Naive B cell (primary cell): ENCODE measurements around the gene PRKCA. TPM values are rescaled to one million over a fixed set of nuclear protein-coding genes. Genes with fewer than 3 reads are reported as not detected.

ENCODE experiments used
- ATAC-seq, 2 donors: fragments of 150-1000 bp; cut with Tn5 transposase; 2 replicates each; pipeline ENCODE4 v1.10.0; 2021; ENCODE audit warnings: low read depth in 2 of 2, mild to moderate bottlenecking in 2 of 2, moderate library complexity in 2 of 2
- DNase-seq: peaks from one replicate; pipeline ENCODE4 v3.0.0; 2022
- H3K27ac Mint-ChIP-seq, 6 donors: one replicate each; pipeline ENCODE4 v1.8.0; 2020 to 2022; ENCODE audit warnings: mild to moderate bottlenecking in 6 of 6, mixed read lengths in 6 of 6, moderate library complexity in 5 of 6, inconsistent platforms in 2 of 6
- H3K27me3 Mint-ChIP-seq, 3 donors: one replicate each; pipeline ENCODE4 v1.8.0; 2021 to 2022; ENCODE audit warnings: mixed read lengths in 3 of 3, mild to moderate bottlenecking in 1 of 3
- H3K36me3 Mint-ChIP-seq, 2 donors: one replicate each; pipeline ENCODE4 v1.8.0; 2020 to 2022; ENCODE audit warnings: mixed read lengths in 2 of 2, inconsistent platforms in 1 of 2, mild to moderate bottlenecking in 1 of 2
- H3K4me1 Mint-ChIP-seq, 3 donors: one replicate each; pipeline ENCODE4 v1.8.0; 2020 to 2022; ENCODE audit warnings: mixed read lengths in 3 of 3, inconsistent platforms in 1 of 3, mild to moderate bottlenecking in 1 of 3, moderate library complexity in 1 of 3
- H3K4me3 Mint-ChIP-seq, 8 donors: one replicate each; pipeline ENCODE4 v1.8.0; 2020 to 2022; ENCODE audit warnings: mild to moderate bottlenecking in 8 of 8, mixed read lengths in 8 of 8, moderate library complexity in 8 of 8, inconsistent platforms in 2 of 8
- H3K9me3 Mint-ChIP-seq, 7 donors: one replicate each; pipeline ENCODE4 v1.8.0; 2020 to 2022; ENCODE audit warnings: mixed read lengths in 7 of 7, mild to moderate bottlenecking in 5 of 7, inconsistent platforms in 2 of 7, moderate library complexity in 1 of 7
- polyA plus RNA-seq, 6 donors: library from polyadenylated mRNA; unstranded; fragments of 300-500 nt; fragmentation: Illumina TruSeq; gene quantifications; one replicate each; pipeline ENCODE4 v1.2.3, GENCODE V29; 2021; ENCODE audit warnings: low read depth in 6 of 6

PRKCA gene
- polyA plus RNA-seq, 6 donors from 2014 or later, result 0.03 to 0.06 TPM; not detected in 4

DNA sequence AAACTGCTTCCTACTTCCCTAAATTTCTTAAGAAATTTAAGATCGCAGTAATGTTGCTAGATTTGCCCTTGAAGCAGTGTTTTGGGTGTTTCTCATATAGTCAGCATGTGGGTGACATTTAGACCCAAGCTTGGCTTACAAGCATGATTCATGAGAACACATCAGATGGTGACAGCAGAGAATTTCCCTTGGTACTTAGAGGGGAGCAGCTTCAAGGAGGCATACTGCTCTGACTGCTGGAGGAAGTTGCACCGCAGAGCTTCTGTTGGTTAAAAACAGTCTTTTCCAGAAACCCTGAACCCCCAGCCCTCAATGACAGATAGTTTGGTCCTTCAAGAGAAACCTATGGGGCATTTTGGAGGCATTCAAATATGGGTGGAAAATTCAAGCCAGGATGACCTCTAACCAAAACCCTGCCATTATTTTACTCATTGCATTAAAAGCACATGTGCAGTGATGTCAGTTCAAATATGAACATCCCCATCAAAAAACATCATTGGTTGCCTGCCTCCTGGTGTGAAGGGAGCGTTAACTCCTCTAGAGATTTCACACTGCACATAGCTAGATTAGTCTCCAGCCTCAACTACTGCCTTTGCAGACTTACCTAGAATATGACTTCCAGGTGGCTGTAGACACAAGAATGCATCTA, 331.0 kb downstream of the PRKCA start:
- no peak for ATAC-seq
- peaks cover 0 to 18% (median 12%) of the 10 kb centered on the region in 3 donors for H3K27me3 Mint-ChIP-seq
- H3K4me1 Mint-ChIP-seq, result no peaks in the 10 kb centered on the region
- H3K4me3 Mint-ChIP-seq, result no peak overlapping the region
- no peak overlapping the region for H3K27ac Mint-ChIP-seq
- no peaks in the 10 kb centered on the region for H3K36me3 Mint-ChIP-seq
- DNase-seq, result no peak
- H3K9me3 Mint-ChIP-seq, result no peaks in the 10 kb centered on the region

DNA sequence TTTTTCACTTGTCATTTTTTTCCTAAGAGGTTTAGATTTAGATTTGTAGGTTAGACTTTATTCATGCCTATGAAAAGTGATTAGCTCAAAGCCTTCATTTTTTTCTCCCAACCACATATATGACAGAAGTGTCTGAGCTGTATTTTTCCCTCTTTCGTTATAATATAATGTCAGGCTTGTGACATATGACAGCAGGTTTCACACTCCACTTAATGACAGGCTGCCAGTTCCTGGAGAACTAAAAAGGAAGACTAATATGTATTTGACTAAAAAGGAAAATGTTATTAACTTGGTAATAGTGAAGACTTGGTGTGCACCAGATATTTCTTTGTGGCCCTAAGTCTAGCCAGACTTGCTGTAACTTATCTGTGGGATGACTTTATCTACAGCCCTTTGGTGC, 331.8 kb downstream of the PRKCA start:
- Mint-ChIP-seq H3K27me3 (peaks cover 0 to 18% (median 9%) of the 10 kb centered on the region in 3 donors), H3K9me3 (no peaks in the 10 kb centered on the region), H3K36me3 (no peaks in the 10 kb centered on the region), H3K4me1 (no peaks in the 10 kb centered on the region), H3K4me3 (no peak overlapping the region), H3K27ac (no peak overlapping the region)
- DNase-seq, result no peak
- no peak for ATAC-seq

DNA sequence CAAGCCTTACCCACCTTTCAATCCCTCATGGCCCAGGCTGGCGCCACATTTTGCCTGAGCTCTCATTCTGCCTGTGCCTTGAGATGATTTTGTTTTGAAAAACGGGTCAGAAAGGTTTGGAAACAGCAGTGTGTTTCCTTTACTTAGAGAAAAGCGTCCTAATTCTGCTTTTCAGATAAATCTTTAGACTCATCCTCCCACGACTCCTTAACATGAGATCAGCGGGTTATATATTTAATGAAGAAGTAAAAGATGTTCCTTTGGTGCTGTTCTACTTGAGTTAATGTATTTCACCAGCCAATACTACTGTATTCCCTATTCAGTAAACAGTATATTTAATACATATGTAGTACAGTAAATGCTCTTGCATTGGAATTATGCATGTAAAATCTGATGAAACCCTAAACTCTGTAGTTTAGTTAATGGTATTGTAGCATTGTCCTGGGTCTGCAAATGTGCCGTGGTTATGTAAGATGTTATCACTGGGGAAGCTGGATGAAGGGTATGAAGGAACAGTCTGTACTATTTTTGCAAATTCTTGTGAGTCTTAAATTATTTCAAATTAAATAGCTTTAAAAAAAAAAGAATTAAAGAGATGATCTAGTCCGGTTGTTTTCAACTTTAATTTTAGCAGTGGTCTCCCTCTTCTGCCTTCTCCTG, 333.1 kb downstream of the PRKCA start:
- Mint-ChIP-seq H3K27ac (no peak overlapping the region), H3K4me3 (no peak overlapping the region), H3K4me1 (no peaks in the 10 kb centered on the region), H3K27me3 (peaks cover 0 to 18% (median 4%) of the 10 kb centered on the region in 3 donors), H3K36me3 (no peaks in the 10 kb centered on the region), H3K9me3 (peaks cover 0 to 2% (median 0%) of the 10 kb centered on the region in 7 donors)
- ATAC-seq, result no peak
- DNase-seq, result no peak

DNA sequence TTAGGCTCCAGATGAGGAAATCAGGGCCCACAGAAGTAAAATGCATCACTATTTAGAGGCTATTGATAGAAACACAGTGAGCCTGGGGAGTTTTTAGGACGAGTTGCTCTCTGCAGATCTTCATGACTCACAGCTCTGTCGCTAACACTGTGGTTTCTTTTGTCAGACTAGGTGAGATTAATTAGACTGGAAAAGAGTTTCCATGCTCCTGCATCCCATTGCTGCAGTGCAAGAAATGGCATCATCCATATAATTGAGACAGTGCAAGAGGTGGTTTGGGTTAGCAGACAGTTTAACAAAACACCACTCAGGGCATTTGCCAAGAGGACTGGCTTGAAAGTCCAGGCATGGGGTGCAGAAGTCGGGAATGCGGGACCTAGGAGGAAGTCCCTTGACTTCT, 333.7 kb downstream of the PRKCA start:
- H3K4me1 Mint-ChIP-seq, result no peaks in the 10 kb centered on the region

DNA sequence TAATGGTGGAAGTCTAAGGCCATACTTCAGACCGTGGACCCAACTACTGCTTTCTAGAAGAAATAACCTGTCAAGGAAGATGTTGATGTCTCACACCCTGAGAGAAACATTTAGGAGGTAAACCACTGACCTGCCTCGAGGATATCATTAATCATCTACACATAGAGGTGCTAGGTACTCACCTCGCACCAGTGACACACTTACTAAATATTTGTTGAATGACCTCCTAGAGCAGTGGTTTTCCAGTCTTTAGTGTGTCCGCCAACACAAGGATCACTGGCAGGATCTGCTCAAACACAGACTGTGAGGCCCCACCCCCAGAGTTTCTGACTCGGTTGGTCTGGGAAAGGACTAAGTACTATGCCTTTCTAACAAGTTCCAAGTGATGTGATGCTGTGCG, 335.1 kb downstream of the PRKCA start:
- ATAC-seq, result no peak
- no peak overlapping the region for H3K27ac Mint-ChIP-seq
- peaks cover 0 to 2% (median 0%) of the 10 kb centered on the region in 7 donors for H3K9me3 Mint-ChIP-seq
- peaks cover 0 to 18% (median 4%) of the 10 kb centered on the region in 3 donors for H3K27me3 Mint-ChIP-seq
- H3K4me1 Mint-ChIP-seq, result no peaks in the 10 kb centered on the region
- DNase-seq, result no peak
- no peak overlapping the region for H3K4me3 Mint-ChIP-seq
- H3K36me3 Mint-ChIP-seq, result no peaks in the 10 kb centered on the region

More for the DNA sequence above, 333.7 kb downstream of the PRKCA start:
- no peaks in the 10 kb centered on the region for H3K36me3 Mint-ChIP-seq
- ATAC-seq (no peak), DNase-seq (no peak)
- peaks cover 0 to 2% (median 0%) of the 10 kb centered on the region in 7 donors for H3K9me3 Mint-ChIP-seq
- H3K27me3 Mint-ChIP-seq, result peaks cover 0 to 18% (median 4%) of the 10 kb centered on the region in 3 donors
- no peak overlapping the region for H3K4me3 Mint-ChIP-seq
- H3K27ac Mint-ChIP-seq, result no peak overlapping the region

DNA sequence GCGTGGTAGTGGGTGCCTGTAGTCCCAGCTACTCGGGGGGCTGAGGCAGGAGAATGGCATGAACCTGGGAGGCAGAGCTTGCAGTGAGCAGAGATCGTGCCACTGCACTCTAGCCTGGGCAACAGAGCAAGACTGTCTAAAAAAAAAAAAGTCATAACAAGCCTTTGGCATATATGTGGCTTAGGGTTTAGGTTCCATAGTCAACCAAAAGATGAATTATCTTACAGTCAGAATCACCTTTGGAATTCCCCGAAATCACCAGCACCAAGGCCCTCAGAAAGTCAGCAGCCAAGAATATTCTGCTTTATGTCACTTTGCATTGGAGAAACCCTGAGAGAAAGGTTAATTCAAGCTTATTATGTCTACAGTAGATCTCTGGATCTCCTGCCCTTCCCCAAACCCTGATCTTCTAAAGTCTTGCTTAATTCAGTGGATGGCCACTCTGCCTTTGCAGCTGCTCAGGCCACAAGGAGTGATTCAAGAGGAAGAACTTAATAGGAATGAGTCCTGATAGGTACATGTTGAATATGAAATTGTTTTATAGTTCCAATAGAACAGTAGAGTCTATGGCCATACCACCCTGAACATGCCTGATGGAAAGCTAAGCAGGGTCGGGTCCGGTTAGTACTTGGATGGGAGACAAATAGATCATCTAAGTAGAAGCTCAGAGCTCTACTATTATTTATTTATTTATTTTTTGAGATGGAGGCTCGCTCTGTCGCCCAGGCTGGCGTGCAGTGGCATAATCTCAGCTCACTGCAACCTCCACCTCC, 336.5 kb downstream of the PRKCA start:
- DNase-seq, result no peak
- Mint-ChIP-seq H3K27me3 (peaks cover 0 to 18% (median 4%) of the 10 kb centered on the region in 3 donors), H3K4me3 (no peak overlapping the region), H3K4me1 (no peaks in the 10 kb centered on the region), H3K27ac (peak overlapping the region in 1 of 6 donors; percentile 10), H3K9me3 (peaks cover 0 to 2% (median 0%) of the 10 kb centered on the region in 7 donors), H3K36me3 (no peaks in the 10 kb centered on the region)
- ATAC-seq, result no peak

DNA sequence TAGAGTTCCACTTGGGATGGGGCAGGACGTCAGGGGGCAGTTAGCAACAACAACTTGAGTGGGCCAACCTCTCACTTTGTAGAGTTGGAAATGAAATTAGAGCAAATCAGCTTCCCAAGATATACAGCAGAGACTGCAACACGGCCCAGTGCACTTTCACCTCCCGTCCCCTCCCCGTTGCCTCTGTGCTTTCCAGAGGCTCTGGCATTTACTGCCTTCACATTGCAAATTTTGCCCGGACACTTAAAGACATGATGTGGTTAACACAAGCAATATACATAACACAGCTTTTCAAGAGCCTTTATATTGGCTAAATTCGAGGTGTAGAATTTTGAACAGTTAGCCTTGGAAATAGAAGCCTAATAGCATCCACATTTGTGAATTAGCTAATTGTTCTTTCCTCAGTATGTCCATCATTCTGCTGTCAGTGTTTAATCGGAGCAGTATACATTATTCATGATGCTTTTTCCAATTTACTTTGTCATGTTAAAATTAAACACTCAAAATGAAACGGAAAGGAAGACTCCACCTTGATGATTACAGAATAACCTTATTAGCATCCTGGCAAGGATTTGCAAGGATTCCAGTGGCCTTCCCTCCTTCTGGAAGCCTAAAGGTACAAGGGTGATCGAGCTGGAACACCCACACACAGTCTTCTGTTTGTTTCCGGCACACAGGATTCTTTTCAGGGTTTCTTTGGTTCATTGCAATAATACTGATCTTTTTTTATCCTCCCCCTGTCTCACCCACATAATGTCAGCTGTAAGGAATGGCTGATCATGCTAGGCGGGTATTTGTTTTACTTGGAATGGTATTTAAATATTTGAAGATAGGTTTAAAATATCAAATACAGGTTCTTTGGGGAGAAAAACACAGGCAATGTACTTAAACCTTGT, 341.6 kb downstream of the PRKCA start:
- Mint-ChIP-seq H3K27ac (no peak overlapping the region), H3K27me3 (no peaks in the 10 kb centered on the region), H3K4me1 (no peaks in the 10 kb centered on the region), H3K36me3 (no peaks in the 10 kb centered on the region), H3K9me3 (peaks cover 0 to 2% (median 0%) of the 10 kb centered on the region in 7 donors), H3K4me3 (no peak overlapping the region)
- no peak for ATAC-seq
- no peak for DNase-seq

DNA sequence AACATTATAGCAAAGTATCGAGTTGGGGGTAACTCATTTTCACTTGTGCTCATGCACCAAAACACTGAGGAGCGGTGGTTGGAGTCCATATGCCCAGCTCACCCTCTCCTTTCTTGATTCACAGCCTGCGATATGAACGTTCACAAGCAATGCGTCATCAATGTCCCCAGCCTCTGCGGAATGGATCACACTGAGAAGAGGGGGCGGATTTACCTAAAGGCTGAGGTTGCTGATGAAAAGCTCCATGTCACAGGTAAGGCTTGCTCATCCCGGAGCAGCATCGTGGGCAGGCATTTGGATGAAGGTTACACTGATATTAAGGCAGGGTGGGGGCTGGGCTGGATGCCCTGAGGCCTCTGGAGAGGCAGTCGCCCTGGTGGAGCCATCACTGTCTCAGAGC, 342.8 kb downstream of the PRKCA start:
- Mint-ChIP-seq H3K27ac (peak overlapping the region in 1 of 6 donors; percentile 10), H3K36me3 (no peaks in the 10 kb centered on the region)

DNA sequence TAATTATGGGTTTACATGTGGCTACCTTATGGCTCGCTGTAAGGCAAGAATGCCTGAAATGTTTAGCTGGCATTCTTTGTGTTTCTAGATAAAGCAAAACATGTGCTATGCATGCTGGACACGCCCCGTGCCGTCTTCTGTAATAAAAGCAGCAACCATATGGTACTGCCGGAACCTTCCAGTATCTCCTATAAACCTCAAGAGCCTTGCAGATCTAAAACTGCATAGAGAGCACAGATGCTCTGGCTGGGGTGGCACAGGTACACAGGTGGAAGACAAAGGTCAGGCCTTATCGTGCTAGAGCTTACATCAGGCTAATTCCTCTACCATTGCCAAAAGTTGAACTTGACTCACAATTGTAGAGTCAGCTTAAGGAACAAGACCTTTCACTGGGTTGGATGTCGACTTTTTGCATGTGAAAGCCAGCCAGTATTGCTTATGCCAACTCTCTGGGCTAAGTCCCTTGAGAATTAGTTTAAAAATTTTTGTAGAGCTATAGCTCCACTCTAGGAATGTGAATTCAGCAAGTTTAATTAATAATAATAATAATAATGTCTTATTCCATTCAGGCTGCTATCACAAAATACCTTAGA, 345.1 kb downstream of the PRKCA start:
- no peaks in the 10 kb centered on the region for H3K36me3 Mint-ChIP-seq

More for the DNA sequence above, 342.8 kb downstream of the PRKCA start:
- Mint-ChIP-seq H3K4me1 (no peaks in the 10 kb centered on the region), H3K9me3 (peaks cover 0 to 2% (median 0%) of the 10 kb centered on the region in 7 donors), H3K27me3 (no peaks in the 10 kb centered on the region), H3K4me3 (no peak overlapping the region)
- ATAC-seq, result no peak
- no peak for DNase-seq

DNA sequence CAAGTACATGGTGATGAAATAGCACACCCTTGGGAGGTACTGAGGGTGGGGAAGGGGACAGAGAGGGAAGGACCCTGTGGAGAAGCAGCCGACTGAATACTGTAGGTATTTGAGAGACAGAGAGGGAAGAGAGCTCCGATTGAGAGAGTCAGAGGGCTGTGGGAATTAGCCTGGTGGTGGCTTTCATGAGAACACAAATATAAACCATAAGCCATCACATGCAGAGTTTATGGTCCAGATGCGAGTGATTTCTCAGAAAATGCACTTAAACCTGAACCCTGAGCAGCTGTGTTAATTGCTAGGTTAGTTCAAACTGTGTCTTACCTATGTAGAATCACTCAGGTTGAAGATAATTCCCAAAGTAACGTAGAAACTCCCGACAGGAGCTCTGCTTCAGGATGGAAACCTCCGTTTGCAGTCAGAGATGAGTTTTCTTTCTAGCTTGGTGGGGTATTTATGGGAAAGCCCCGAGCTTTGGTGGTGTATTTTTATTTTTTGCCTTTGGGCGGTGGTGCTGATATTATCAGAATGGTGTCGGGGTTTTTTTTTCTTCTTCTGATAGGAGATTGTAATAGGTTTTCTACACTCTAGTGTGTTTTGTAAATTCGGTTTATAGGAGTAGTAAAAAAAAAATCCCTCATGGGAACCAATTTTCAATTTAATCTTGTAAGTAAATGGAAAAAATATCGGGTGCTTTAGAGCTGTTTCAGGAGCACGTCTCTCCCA, 347.6 kb downstream of the PRKCA start:
- Mint-ChIP-seq H3K27ac (no peak overlapping the region), H3K4me1 (no peaks in the 10 kb centered on the region), H3K9me3 (peaks cover 0 to under 1% (median 0%) of the 10 kb centered on the region in 7 donors), H3K4me3 (no peak overlapping the region), H3K36me3 (no peaks in the 10 kb centered on the region), H3K27me3 (peaks cover 0 to 2% (median 0%) of the 10 kb centered on the region in 3 donors)
- ATAC-seq (no peak), DNase-seq (no peak)

More for the DNA sequence above, 345.1 kb downstream of the PRKCA start:
- Mint-ChIP-seq H3K4me3 (no peak overlapping the region), H3K27ac (no peak overlapping the region), H3K27me3 (no peaks in the 10 kb centered on the region), H3K9me3 (no peaks in the 10 kb centered on the region), H3K4me1 (no peaks in the 10 kb centered on the region)
- DNase-seq, result no peak
- ATAC-seq, result no peak

DNA sequence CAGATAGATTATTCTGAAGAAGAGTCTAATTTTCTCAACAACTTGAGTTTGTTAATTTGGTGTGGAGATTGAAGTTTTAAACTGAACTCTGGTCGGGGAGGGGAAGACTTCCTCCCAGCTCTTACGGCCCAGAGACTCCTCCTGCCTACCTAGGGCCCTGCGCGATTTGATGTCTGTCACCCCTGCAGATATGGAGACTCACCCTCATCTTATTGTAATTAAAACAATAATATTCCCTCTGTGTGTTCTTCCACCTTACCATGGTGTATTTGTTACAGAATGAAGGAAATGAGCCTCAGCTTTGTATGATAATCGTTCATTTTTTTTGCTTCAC, 348.1 kb downstream of the PRKCA start:
- Mint-ChIP-seq H3K4me3 (no peak overlapping the region), H3K9me3 (peaks cover 0 to 6% (median 0%) of the 10 kb centered on the region in 7 donors), H3K27ac (no peak overlapping the region), H3K27me3 (peaks cover 0 to 7% (median 0%) of the 10 kb centered on the region in 3 donors), H3K36me3 (no peaks in the 10 kb centered on the region), H3K4me1 (no peaks in the 10 kb centered on the region)
- DNase-seq (no peak), ATAC-seq (no peak)

DNA sequence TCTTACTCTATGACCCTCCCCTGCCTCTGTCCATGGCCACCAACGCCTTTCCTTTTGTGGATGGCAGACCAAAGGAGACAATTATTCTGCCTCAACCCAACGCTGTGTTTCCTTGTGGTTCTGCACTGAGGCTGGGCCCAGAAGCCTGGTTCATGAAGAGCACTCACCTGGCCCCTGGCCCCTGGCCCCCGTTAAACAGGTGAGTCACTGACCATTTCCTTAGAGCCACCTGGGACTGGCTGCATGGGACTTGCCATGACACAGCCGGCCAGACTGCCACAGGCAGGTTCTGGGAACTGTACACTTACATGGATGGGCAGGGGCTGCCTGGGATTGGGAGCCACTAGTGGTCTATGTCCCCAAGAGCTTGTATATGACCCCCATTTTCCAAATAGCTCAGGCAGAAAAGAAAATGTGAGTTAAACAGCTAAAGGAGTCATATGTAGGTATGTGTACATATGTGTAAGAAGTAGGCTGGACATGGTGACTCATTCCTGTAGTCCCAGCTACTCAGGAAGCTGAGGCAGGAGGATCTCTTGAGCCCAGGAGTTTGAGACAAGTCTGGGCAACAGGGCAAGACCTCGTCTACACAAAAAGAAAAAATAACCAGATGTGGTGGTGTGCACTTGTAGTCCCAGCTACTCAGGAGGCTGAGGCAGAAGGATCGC, 350.6 kb downstream of the PRKCA start:
- Mint-ChIP-seq H3K27me3 (peaks cover 0 to 9% (median 8%) of the 10 kb centered on the region in 3 donors), H3K4me3 (no peak overlapping the region), H3K4me1 (no peaks in the 10 kb centered on the region), H3K27ac (peak overlapping the region in 1 of 6 donors; percentile 64), H3K9me3 (peaks cover 0 to 6% (median 2%) of the 10 kb centered on the region in 7 donors), H3K36me3 (no peaks in the 10 kb centered on the region)
- DNase-seq, result no peak
- no peak for ATAC-seq
